Left renal pelvis (tissue), 4 donors: ENCODE measurements around the gene MIER3. TPM values are rescaled to one million over a fixed set of nuclear protein-coding genes. Genes with fewer than 3 reads are reported as not detected.
"Not testable (repeated sequence)": the region's sequence is repeated elsewhere in the genome, so short reads cannot be mapped to it uniquely, and the experiment has no call there.

Source experiments
- DNase-seq, 4 donors: peaks; one replicate each; pipeline ENCODE4 v3.0.0-alpha.2; 2013; ENCODE audit warnings: low read depth in 4 of 4, low spot score in 3 of 4
- polyA plus RNA-seq, 4 donors: library from polyadenylated mRNA; unstranded; fragments of 120-200 nt; gene quantifications; one replicate each; pipeline ENCODE4 v1.2.1, GENCODE V29; 2013; ENCODE audit not compliant: insufficient read length in 4 of 4

Gene MIER3, protein sequence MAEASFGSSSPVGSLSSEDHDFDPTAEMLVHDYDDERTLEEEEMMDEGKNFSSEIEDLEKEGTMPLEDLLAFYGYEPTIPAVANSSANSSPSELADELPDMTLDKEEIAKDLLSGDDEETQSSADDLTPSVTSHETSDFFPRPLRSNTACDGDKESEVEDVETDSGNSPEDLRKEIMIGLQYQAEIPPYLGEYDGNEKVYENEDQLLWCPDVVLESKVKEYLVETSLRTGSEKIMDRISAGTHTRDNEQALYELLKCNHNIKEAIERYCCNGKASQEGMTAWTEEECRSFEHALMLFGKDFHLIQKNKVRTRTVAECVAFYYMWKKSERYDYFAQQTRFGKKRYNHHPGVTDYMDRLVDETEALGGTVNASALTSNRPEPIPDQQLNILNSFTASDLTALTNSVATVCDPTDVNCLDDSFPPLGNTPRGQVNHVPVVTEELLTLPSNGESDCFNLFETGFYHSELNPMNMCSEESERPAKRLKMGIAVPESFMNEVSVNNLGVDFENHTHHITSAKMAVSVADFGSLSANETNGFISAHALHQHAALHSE
- polyA plus RNA-seq, result 10 to 100 TPM; 35.4 to 44.5 (median 36.6) TPM

- DNase-seq, result peak; percentile 19 to 67 (median 60)
Observed at GRCh38 chr5:56951946-56952691, at the start of gene MIER3. Gene MIER3 (minus strand): TSS chr5:56952123. CDS start chr5:56952102, 21 bp downstream.

DNA sequence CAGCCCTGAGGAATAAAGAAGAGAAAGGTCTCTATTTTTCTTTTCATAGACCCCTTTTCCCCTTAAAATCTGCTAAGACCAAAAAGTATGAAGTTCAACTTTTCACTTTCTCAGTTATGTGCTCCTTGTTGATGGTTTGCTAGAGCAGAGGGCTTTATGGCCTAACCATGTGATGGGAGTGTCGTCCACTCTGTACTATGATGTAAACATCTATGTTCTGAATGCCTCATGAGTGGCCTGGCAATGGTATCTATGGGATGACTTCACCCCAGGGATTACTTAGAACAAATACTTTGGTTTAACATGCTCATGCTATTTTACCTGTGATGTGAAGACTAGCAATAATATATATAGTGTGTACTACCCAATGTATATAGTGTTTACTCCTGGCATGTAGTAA lies 43.7 kb upstream of the MIER3 start:
- DNase-seq, result no peak

DNA sequence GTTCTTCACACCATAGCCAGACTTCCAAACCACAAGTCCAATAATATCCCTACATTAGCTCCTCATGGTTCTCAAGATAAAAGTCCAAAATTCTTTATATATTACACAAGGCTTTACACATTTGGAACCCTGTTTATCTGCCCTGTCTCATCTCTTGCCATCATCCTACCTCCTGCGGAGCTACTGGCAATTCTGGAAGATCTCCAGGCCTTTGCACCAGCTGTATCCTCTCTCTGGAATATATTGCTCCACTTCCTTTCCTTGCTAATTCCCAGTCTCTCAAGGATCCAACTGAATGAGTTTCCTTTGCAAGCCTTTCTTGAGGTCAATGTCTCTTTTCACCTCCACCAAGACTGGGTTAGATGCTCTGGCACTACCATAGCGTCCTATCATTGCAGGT lies 41.3 kb upstream of the MIER3 start:
- no peak for DNase-seq

DNA sequence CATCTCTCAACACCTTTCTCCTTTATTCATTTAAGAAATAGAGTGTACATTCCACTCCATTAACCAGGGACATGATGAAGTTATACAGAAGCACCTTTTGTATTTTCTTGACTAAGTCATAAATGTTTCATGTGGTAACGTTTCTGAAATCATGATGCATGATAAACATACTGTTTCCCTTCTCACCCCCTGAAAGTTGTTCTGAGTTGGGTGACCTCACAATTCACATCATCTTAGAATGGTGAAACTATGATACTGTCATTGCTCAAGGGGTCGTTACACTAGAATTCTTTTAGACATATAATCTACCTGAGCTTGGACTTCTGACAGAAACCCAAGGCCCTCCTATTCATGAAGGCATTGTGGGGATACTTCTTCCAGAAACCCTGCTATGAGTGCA lies 37.8 kb upstream of the MIER3 start:
- no peak for DNase-seq

DNA sequence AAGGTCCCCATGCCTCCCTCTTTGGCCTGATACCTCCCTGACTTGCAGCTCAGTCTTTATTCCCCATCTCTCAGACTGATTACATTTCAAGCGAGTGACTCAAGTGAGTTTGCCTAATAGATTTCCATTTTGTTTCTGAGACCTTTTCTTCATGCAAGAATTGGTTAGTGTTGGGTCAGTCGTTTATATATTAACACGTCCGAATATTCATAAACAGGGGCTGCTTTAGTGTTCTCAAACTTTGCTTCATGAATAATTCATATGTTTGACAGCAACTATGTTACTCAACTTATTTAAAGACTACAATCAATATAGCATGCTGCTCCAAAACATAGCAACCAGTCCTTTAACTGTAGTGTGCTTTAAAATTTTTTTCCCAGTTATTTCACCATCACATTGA lies 36.6 kb upstream of the MIER3 start:
- no peak for DNase-seq

DNA sequence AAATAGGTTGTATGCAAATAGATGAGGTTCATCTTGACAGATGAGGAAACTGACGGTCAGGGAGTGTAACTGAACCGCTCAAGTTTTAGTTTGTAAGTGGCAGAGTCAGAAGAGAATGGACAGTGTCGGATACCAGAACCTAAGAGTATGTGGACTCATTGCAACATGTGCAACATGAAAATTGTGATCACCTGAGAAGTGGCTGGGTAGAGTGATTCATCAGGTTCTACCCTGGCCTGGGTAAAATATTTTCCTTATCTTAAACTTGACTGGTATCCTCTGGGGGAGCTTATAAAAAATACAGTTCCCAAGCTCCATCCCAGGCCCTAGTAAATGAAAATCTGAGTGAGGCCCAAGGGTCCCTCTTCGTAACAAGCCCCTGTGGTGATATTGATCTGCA lies 35.2 kb upstream of the MIER3 start:
- DNase-seq, result no peak

GRCh38 chr5:56986626-56986947 lies 34.7 kb upstream of the MIER3 start:
- no peak for DNase-seq

- no peak for DNase-seq
Observed at GRCh38 chr5:56985936-56986625, 34.2 kb upstream of the MIER3 start.

DNA sequence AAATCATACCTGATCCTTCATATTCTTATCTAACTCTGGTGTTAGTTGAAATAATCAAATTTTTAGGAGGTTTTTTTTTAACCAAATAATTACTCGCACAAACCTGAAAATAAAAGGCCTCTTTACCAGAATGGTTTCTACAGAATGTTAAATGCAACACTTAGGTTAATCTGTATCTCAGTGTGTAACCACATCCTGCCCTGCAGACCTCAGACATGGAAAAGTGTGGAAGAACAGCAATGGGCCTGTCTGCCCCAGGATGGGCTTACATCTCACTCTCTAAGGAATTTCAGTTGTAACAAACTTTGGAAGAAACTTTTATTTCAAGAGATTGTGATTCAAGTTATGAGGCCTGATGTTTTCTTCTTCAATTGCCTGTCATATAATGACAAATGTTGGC lies 32.5 kb upstream of the MIER3 start:
- no peak for DNase-seq

DNA sequence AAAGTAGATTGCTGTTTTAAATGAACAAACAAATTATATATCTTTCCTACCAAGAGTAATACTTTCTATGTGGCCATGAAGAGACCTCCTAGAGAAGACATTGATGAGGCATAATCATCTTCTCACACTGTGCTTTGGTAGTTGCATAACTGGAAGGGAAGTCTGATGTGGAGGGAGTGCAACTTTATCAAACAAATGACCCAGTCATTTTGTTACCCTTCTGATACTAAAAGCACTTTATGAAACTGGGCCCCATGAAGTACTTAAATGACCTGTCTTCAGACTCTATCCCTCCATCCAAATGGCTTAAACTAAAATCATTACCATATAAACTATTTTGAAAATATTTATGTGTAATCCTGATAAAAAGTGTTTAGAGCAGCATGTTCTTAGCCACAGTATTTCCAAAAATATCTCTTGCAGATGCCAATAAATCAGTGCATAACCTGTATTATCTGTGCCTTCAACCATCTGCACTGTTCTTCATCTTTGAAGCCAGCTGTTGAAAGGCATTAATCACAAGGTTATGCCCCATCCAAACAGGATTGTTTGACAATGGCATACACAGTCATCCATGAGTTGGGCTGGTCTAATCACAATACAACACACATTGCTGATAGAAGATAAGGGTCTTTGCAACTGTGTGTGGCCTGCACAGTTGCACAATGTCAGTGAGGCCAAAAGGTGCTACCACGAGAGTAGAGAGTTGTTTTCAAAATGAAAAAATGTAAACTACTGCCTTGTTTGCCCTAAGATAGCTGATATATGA lies 31.9 kb upstream of the MIER3 start:
- no peak for DNase-seq

- no peak for DNase-seq
Observed at GRCh38 chr5:56981548-56982315, 29.8 kb upstream of the MIER3 start.

GRCh38 chr5:56979968-56980367 lies 28.0 kb upstream of the MIER3 start:
- no peak for DNase-seq

DNA sequence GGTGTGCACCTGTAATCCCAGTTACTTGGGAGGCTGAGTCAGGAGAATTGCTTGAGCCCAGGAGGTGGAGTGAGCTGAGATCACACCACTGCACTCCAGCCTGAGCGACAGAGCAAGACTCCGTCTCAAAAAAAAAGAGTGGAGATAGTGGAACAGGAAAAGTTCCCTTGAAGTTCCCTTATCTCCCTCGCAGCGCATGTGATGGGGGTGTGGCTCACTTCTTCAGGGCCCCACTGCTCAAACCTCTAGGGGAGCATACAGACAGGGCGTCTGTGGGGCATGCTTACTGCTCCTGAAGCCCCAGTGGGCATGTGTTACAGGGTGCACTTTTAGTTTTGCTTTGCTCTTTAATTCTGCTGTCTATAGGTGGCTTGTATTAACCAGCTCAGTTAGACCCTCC lies 27.6 kb upstream of the MIER3 start:
- not testable (repeated sequence) for DNase-seq

DNA sequence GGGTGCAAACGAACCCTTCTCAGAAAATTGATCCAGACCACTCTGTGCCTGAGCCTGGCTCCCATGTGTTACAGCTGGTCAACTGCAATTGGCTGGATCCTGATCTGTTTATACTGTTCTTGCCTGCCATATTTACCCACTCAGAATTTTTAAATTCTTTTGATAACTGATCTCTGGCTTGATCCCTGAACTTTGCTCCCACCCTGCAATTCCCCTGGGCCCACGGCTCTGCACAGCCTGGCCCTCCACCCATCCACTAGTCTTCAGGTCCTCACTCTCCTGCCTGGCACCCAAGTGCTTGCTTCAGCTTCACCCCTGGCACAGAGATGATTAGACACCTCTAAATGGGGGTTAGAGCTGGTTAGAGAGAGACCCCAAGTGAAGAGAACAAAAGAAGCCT lies 25.9 kb upstream of the MIER3 start:
- DNase-seq, result no peak

DNA sequence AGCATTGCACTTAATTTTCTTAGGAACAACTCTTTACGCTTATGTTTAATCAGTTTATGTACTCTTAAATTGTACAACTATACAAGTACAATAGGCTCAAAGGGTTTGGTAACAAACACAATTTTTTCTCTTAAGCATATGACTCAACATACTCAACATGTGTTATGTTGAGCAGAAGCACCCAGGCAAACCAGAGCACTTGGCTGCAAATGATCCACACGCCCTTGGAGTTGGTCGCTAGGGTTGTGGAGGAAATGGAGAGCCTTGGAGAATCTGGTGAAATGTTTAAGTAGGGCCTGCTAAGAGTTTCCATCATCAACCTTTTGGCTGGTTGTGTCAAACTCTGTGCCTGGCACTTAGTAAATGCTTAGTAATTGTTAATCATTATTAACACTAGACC lies 25.1 kb upstream of the MIER3 start:
- no peak for DNase-seq

GRCh38 chr5:56974241-56974640 lies 22.3 kb upstream of the MIER3 start:
- no peak for DNase-seq

DNA sequence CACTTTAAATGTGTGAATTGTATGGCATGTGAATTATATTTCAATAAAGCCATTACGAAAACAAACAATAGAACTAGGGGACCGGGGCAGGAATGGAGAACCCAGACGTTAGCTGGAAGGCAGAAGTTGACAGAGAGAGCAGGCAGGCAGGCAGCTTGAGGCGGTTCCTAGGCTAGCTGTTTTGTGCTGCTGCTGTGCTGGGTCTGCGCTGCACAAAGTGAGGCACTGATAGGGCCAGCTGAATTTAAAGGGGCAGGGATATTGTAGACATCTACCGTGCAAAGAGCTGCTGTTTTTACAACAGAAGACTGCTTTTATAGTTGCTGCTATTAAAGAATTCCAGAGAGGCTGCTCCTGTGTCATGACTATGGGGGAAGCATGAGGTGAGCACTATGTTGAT lies 21.6 kb upstream of the MIER3 start:
- DNase-seq, result no peak

DNA sequence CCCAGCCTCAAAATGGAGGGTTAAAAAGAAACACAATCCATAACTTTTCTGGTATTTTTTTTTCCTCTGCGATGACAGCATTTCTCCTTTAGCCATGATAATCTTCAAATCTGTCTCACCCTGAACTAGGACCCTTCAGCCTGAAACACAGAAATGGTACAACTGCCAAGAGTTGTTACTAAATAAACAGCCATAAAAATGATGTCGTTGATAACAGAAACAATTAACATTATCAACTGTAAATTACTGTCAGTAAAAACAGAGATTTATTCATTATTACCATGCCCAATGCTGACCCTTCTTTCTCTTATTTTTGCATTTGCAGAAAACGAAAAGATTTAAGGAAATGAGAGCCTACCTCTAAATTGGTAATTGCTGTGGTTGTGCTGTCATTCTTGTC lies 19.4 kb upstream of the MIER3 start:
- DNase-seq, result no peak

DNA sequence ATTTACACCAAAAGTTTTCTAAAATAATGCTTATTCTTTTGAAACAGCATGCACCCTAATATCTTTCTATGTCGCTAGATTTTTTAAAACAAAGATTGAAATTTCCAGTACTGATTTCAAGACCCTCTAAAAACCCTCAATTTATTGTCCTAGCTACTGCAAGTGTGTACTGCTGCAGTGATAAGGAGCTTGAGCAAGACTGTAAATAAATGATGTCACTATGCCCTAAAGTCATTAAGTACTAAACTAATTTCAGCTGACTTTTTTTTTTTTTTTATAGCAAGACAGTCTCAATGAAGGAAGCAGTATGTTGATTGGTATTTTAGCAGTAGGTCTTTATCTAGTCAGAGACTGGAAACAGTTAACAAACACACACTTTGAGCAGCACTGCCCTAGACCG lies 12.2 kb upstream of the MIER3 start:
- DNase-seq, result no peak

GRCh38 chr5:56963246-56963645 lies 11.3 kb upstream of the MIER3 start:
- no peak for DNase-seq
